Measurements from ENCODE around the gene NELL2.
"Not testable (repeated sequence)": the region's sequence is repeated elsewhere in the genome, so short reads cannot be mapped to it uniquely, and the experiment has no call there.

Gene NELL2

DNA sequence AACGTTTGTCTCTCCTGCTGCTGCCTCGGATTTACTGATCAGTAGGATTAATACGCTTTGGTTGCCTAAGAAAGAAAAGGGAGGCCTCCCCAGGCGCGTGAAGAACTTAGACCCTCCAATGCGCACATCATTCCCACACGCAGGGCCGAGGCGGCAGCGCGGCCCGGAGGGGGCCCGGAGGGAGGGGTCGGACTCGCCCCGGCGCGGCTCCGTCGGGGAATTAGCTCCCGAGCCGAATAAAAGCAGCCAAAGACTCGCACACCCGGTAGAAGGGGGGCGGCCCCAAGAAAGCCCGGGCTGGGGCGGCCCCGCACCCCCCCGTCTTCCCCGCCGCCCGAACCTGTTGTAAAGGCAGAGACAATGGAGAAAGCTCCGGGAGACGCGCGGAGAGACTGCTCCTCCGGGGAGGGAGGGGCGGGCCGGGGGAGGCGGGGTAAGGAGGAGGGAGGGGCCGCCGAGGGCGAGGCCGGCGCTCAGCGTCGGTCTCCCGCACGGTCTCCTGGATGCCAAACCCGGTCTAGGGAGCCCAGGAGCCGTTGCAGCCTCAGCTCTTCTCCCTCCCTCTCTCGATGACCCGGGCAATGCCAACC is at the start of gene NELL2:
TSS of gene NELL2 (minus strand) at position 362 of the 590 bp plus-strand sequence. CDS start 446 bp downstream, outside the sequence.
- DNase-seq = no peak

DNA sequence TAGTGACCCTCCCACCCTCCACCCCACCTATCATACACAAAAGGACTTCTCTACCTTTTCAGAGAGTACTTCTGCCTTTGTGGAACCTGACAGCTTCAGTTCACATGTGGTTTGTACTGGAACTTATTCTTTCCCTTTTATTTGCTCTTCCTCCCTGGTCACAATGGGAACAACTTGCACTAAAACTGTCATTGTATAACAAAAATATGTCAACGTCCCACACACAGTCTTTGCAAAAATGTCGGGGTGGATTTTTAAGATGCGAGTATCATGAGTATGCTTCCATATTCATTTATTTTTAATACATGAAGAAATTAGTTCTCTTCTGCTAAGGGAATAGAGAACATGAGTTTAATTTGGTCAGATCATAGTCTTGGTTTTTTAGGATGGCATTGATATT is 45.6 kb upstream of the NELL2 start:
- no peak for DNase-seq

DNA sequence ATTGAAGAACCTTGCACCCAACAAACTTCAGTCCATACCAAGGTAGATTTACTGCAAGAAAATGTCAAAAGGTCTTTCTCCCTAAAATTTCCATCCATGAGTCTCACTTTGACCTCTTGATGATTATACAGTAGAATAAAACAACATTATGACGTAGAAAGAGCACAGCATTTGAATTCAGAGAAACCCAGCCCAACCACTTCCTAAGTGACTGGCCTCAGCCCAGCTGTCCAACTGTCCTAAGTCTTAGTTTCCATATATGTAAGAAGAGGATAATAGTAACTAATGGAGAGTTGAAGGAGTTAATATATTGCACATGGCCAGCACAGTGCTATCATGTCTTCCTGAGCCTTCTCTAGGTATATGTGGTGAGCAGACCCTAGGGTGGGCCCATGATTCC is 41.0 kb upstream of the NELL2 start:
- no peak for DNase-seq

DNA sequence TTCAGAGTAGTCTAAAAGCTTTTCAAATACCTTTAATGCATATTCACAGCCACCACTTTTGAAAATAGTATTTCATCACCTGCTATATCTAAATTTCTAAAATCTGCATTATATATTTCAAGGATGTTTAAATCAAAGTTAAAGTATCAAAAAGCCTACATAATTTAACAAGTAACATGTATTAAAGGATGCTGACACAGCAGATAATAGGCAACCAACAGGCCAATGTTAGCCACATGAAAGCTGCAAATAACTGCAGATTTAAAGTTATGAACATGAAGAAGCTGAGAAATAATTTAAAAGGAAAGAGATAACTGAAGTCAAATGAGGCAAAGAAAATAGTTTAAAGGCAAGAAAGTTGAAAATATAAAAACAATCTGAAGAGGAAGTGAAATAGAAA is 39.8 kb upstream of the NELL2 start:
- no peak for DNase-seq

- DNase-seq = no peak
Observed at GRCh38 chr12:44904321-44904720, 28.2 kb upstream of the NELL2 start.

DNA sequence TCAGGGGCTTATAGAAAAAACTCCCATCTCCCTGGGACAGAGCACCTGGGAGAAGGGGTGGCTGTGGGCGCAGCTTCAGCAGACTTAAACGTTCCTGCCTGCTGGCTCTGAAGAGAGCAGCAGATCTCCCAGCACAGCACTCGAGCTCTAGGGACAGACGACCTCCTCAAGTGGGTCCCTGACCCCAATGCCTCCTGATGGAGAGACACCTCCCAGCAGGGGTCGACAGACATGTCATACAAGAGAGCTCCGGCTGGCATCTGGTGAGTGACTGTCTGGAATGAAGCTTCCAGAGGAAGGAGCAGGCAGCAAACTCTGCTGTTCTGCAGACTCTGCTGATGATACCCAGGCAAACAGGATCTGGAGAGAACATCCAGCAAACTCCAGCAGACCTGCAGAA is 22.0 kb upstream of the NELL2 start:
- DNase-seq = not testable (repeated sequence)

GRCh38 chr12:44889926-44890325 is 13.8 kb upstream of the NELL2 start:
- DNase-seq = no peak

GRCh38 chr12:44889162-44889561 is 13.0 kb upstream of the NELL2 start:
- no peak for DNase-seq

DNA sequence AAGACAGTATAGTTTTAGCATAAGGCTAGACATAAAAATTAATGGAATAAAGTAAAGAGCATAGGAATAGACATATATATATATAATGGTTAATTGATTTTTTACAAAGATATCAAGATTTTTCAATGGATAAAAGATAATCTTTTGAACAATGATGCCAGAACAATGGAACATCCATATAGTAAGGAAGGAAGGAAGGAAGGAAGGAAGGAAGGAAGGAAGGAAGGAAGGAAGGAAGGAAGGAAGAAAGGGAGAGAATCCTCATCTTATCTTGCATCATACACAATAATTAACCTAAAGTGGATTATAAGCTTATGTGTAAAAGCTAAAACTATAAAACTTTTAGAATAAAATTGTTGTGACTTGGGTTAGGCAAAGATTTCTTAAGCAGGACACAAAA is 9.8 kb upstream of the NELL2 start:
- no peak for DNase-seq

- DNase-seq = no peak
Observed at GRCh38 chr12:44881197-44881596, 5.1 kb upstream of the NELL2 start.

DNA sequence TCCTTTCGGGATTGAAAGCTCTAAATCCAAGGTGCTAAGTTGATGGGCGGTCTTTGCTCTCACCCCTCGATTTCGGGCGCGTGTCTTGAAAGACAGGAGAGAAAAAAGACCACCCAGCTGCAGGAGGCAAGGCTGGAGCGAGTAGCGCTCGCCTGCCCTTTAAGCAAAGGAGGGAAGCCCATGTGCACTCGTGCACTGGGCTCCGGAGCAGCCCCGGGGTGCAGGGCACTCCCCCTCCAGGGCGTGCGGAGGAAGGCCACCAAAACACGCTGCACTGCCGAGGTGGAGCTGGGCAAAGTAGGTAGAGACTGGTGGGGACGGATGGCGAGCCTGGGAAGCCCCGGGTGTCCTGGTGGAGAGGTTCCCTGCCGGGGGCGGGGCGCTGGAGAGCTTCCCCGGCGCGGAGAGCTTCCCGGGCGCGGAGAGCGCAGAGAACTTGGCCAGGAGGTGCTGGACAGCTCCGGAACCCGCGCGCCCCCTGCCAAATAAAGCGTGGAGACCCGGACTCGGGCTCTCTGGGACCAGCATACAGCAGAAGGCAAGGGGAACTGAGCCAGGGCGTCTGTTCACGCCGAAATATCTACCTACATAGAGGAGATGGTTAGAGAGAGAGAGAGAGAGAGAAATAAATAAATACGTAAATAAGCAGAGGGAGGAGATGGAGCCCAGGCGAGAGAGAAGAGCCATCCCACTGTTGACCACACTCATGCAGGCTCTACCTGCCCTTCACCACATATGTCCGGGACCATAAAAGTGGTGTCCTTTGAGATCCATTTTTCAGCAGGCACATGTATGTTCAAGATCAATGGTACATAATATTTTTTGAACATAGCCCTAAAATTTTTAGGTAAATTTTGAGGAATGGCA is 662 bp upstream of the NELL2 start:
- DNase-seq = no peak

- DNase-seq = no peak
Observed at GRCh38 chr12:44875417-44875953, 630 bp downstream of the NELL2 start.

DNA sequence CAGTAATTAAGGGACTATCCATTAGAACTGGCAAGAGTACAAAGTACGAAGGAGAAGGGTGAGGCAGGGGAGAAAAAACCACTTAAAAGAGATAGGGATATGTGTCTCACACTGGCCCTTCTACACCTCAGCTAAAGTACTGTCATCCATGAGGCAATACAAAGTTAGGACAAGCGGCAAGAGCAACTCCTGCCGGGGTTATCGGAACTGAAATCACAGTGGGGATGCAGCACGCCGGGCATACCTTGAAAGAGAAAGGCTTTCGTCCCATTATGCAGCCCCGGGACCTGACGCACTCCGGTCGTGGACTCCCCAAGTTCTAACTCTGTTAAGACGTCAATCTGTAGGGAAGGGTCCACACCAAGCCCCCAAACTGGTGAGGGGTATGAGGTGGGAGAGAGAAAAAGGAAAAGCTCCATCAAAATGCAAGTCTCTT is 1.1 kb downstream of the NELL2 start:
- DNase-seq = no peak

GRCh38 chr12:44873898-44874297 is 2.2 kb downstream of the NELL2 start:
- DNase-seq = no peak

GRCh38 chr12:44869503-44869902 is 6.6 kb downstream of the NELL2 start:
- DNase-seq = no peak

DNA sequence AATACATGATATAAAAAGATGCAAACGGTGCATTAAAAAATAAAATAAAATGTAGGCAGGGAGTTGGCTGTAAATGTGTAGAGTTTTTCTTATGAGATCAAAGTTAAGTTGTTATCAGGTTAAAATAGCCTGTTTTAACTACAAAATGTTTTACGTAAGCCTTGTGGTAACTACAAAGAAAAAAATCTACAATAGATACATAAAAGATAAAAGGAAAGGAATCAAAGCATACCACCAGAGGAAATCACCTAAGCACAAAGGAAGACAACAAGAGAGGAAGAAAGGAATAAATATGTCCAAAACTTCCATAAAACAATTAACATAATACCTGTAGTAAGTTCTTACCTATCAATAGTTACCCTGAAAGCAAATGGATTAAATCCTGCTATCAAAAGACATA is 12.2 kb downstream of the NELL2 start:
- DNase-seq = no peak

DNA sequence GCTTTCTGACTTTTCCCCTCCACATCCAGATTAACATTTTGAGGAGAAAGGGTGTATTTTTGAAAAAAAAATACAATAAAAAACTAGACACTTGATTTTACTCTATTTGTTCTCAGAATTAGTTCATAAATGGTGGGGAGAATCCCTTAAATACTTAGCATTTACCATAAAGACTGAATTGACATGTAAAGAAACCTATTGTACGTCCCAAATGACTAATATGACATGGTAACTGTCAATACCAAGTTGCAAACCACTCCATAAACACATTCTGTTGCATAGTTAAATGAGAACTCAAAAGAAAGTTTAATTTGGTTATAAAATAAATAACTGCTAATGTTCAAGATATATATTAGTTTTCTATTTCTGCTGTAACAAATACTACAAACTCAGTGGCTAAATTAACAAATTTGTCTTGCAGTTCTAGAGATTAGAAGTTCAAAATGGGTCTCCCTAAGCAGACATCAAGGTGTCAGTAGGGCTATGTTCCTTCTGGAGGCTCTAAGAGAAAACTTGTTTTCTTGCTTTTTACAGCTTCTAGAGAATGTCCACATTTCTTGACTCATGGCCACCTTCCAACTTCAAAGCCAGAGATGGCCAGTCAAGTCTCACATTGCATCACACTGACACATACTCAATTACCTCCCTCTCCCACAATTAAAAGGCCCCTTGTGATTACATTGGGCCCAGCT is 16.0 kb downstream of the NELL2 start:
- no peak for DNase-seq

DNA sequence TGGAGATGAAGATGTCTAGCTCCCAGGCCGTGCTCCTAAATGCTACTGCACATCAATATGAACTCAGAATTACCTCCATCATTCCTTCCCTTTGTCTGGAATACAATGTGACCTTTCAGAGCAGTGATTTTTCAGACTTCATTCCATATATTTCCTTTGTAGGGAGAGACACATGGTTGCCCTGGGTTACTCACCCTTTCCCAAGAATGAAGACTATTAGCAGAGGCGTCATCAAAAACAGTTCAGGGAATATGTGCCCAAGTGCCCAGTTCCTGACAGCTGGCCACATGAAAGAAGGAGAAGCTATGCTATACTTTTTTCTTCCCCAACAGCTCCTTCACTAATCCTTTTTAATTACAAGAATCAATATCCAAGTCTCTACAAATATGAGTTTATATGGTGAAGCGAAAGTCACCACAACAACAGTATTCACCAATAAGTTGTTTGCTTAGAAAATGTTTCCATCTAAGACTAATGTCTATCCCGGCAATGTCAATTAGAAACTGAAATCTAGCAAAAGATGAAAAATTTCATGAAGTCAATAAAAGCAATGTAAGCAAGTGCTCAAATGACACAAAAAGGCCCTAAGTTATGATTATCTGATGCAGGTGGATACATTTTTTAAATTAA is 17.8 kb downstream of the NELL2 start:
- no peak for DNase-seq

GRCh38 chr12:44852483-44852882 is 23.6 kb downstream of the NELL2 start:
- DNase-seq = no peak

DNA sequence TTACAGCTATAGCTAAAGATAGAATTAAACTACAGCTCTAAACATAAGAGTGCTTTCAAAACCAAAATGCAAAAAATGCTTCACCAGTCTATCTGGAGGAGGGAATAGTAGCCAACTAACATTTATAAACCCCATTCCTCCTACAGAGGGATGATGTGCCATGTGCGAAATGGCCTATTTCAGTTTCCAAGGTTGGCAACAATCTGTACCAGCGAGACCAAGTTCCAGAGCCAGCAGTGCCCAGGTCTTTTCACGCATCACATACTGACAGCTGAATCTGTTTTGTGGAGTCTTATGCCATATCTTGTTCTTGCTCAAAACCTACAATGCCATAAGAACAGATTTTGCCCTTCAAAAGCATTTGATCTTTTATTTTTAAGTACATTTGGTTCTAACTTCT is 24.5 kb downstream of the NELL2 start:
- no peak for DNase-seq

DNA sequence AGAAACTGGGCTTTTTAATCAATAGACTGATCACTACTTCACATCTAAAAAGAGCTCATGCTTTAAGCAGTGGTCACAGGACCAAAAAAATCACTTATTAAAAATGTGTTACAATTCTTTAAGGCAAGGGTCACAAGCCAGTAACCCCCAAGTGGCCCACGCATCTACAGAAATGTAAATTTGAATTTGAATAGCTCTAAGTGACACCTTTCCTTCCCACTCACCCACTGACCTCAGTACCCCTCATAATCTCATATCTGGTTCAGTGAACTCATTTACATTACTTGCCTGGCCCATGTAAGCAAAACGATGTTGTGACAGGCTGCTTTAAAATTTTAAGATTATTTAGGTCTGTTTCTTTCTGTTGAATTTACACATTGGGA is 27.4 kb downstream of the NELL2 start:
- no peak for DNase-seq

GRCh38 chr12:44847888-44848702 is 28.0 kb downstream of the NELL2 start:
- no peak for DNase-seq
